Endodermal cell (in vitro differentiated cells): ENCODE results near the gene ZNF804A. TPM values are rescaled to one million over a fixed set of nuclear protein-coding genes. Genes with fewer than 3 reads are reported as not detected.

Source experiments
- DNase-seq: peaks from one replicate; pipeline ENCODE4 v3.0.0-alpha.2; 2017
- H3K27ac ChIP-seq: 2 replicates; pipeline ENCODE4 v1.5.1; 2013; ENCODE audit warnings: mild to moderate bottlenecking, low read depth, low read length, moderate library complexity
- H3K27me3 ChIP-seq: 2 replicates; pipeline ENCODE4 v1.6.1; 2013; ENCODE audit warnings: mild to moderate bottlenecking, low read length, moderate library complexity; ENCODE audit not compliant: insufficient read depth, control insufficient read depth, poor library complexity, severe bottlenecking
- H3K36me3 ChIP-seq: 2 replicates; pipeline ENCODE4 v1.7.0; 2013; ENCODE audit warnings: mild to moderate bottlenecking, low read length, moderate library complexity; ENCODE audit not compliant: control insufficient read depth, insufficient read depth
- H3K4me1 ChIP-seq: one replicate; pipeline ENCODE4 v1.7.0; 2013; ENCODE audit warnings: low read length; ENCODE audit not compliant: control insufficient read depth, insufficient read depth
- H3K4me3 ChIP-seq: 2 replicates; pipeline ENCODE4 v1.5.1; 2013; ENCODE audit warnings: mild to moderate bottlenecking, low read length, moderate library complexity
- H3K9ac ChIP-seq: 2 replicates; pipeline ENCODE4 v1.6.1; 2013; ENCODE audit warnings: mild to moderate bottlenecking, low read length, moderate library complexity; ENCODE audit not compliant: poor library complexity, severe bottlenecking; ENCODE audit errors: extremely low read depth
- H3K9me3 ChIP-seq: 2 replicates; pipeline ENCODE4 v1.6.1; 2013; ENCODE audit warnings: mild to moderate bottlenecking, low read length, moderate library complexity; ENCODE audit not compliant: control insufficient read depth
- H3K27ac Mint-ChIP-seq: 2 replicates; pipeline ENCODE4 v1.8.0; 2020; ENCODE audit warnings: mixed read lengths
- H3K27me3 Mint-ChIP-seq: 2 replicates; pipeline ENCODE4 v1.8.0; 2021; ENCODE audit warnings: mild to moderate bottlenecking, mixed read lengths; ENCODE audit not compliant: insufficient read depth
- H3K36me3 Mint-ChIP-seq: 2 replicates; pipeline ENCODE4 v1.8.0; 2020; ENCODE audit warnings: low read depth, mixed read lengths
- H3K4me1 Mint-ChIP-seq: 2 replicates; pipeline ENCODE4 v1.8.0; 2020; ENCODE audit warnings: mixed read lengths
- H3K4me3 Mint-ChIP-seq: 2 replicates; pipeline ENCODE4 v1.8.0; 2020; ENCODE audit warnings: mild to moderate bottlenecking, moderate library complexity, mixed read lengths
- H3K9me3 Mint-ChIP-seq: 2 replicates; pipeline ENCODE4 v1.8.0; 2020; ENCODE audit warnings: mild to moderate bottlenecking, mixed read lengths
- WGBS, 2 experiments: methylation state at CpG; one replicate each; pipeline versions ENCODE4 v1.1.5 to v1.1.7; 2013; ENCODE audit warnings: missing lambda C conversion rate in 2 of 2, mixed read lengths in 1 of 2; ENCODE audit not compliant: insufficient coverage in 1 of 2, insufficient read length in 1 of 2; 5-methylcytosine and 5-hydroxymethylcytosine counted together
- total RNA-seq, 2 donors: library from RNA; stranded (reverse); fragmentation: NEBNext Ultra II Directional in 1 of 2; extraction: Animal tissue kit (Norgen Biotek cat#: 25700) in 1 of 2; gene quantifications; 2 replicates in 1 of 2; 3 replicates in 1 of 2; pipeline ENCODE4 v1.2.1, GENCODE V29; 2021
- TF ChIP-seq, protein P1 (sequence below): fragments of 200-600 bp; sonication (generic); conservative IDR thresholded peaks from 2 replicates; pipeline ENCODE4 v1.5.0; 2021; ENCODE audit warnings: antibody characterized with exemption, mild to moderate bottlenecking

Gene ZNF804A
- total RNA-seq, 2 donors from 2014 or later: 0.15 TPM; not detected in 1

DNA sequence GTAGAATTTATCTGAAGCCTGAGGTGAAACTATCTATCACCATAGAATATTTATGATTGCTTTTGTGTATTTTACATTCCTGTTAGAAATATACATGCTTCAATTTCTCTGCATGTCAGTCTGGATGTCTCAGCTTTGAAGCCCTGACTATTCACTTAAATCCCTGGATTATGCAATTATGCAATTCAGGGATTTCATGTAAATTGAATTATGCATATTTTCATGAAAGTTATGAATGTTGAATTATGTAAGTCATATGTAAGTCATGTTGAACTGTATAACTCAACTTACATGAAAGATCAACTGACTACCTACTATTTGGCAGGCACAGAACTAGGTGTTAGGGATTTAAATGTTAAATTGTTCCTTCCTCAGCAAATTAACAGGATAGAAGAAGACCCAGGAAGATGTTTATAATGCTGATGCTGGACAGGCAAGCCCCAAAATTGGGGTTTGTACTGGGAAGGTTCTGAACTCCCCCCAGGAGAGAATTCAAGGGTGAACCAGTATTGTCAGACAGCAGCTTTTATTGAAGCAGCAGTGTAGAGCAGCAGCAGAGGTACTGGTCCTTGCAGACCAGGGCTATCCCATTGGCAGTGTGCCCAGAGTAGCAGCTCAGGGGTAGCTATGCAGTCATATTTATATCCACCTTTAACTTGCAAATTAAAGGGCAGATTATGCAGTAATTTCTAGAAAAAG is 236.5 kb downstream of the ZNF804A start:
- Histone ChIP-seq H3K4me3 (no peak overlapping the region), H3K4me1 (no peaks in the 10 kb centered on the region)
- TF ChIP-seq, protein P1, sequence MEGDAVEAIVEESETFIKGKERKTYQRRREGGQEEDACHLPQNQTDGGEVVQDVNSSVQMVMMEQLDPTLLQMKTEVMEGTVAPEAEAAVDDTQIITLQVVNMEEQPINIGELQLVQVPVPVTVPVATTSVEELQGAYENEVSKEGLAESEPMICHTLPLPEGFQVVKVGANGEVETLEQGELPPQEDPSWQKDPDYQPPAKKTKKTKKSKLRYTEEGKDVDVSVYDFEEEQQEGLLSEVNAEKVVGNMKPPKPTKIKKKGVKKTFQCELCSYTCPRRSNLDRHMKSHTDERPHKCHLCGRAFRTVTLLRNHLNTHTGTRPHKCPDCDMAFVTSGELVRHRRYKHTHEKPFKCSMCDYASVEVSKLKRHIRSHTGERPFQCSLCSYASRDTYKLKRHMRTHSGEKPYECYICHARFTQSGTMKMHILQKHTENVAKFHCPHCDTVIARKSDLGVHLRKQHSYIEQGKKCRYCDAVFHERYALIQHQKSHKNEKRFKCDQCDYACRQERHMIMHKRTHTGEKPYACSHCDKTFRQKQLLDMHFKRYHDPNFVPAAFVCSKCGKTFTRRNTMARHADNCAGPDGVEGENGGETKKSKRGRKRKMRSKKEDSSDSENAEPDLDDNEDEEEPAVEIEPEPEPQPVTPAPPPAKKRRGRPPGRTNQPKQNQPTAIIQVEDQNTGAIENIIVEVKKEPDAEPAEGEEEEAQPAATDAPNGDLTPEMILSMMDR: no peak

DNA sequence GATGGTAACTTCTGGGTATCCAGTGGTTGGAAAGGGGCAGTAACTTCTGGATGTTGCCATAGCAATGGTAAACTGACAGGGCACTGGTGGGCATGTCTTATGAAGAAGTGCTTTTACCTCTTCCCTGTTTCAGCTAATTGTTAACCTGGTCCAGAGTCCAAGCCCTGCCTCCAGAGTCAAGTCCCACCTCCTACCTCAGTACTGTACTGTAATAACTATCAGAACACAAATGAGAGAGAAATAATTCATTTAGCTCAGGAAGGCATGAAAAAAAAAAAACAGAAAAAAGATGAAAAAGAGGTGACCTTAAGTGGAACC is 237.0 kb downstream of the ZNF804A start:
- H3K9me3 Mint-ChIP-seq: no peaks in the 10 kb centered on the region
- H3K27ac Mint-ChIP-seq: no peak overlapping the region
- H3K27ac ChIP-seq: no peak overlapping the region
- no peaks in the 10 kb centered on the region for H3K36me3 Mint-ChIP-seq
- peaks cover 6% of the 10 kb centered on the region for H3K4me1 Mint-ChIP-seq
- H3K27me3 Mint-ChIP-seq: no peaks in the 10 kb centered on the region
- no peak overlapping the region for H3K9ac ChIP-seq
- H3K4me3 Mint-ChIP-seq: no peak overlapping the region
- no peaks in the 10 kb centered on the region for H3K27me3 ChIP-seq
- no peaks in the 10 kb centered on the region for H3K9me3 ChIP-seq
- no peaks in the 10 kb centered on the region for H3K4me1 ChIP-seq
- TF ChIP-seq, protein P1: no peak
- H3K36me3 ChIP-seq: no peaks in the 10 kb centered on the region
- H3K4me3 ChIP-seq: no peak overlapping the region
- no peak for DNase-seq

More for the DNA sequence above, 236.5 kb downstream of the ZNF804A start:
- Mint-ChIP-seq H3K36me3 (no peaks in the 10 kb centered on the region), H3K9me3 (no peaks in the 10 kb centered on the region), H3K27ac (no peak overlapping the region), H3K27me3 (no peaks in the 10 kb centered on the region), H3K4me3 (no peak overlapping the region), H3K4me1 (peaks cover 8% of the 10 kb centered on the region)
- no peak overlapping the region for H3K9ac ChIP-seq
- H3K27me3 ChIP-seq: no peaks in the 10 kb centered on the region
- H3K27ac ChIP-seq: no peak overlapping the region
- no peaks in the 10 kb centered on the region for H3K9me3 ChIP-seq
- H3K36me3 ChIP-seq: no peaks in the 10 kb centered on the region
- DNase-seq: peak; percentile 48

DNA sequence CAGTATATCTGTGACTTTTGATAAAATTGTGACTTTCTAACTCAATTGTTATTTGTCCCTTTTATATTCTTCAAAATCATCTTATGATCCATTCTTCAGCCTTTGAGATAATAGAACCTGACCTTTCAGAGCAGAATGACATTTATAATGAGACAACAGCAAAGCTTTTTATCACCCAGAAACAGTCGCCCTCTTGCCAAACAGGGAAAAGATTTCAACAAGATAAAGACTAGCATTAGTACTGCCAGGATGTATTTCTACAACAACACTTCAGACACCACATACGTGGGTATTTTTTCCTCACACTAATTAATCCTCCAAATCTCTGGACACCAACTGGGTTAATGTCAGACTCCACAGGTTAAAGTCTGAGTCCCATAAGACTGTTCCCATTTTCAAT is 249.0 kb downstream of the ZNF804A start:
- no peak overlapping the region for H3K27ac Mint-ChIP-seq
- no peaks in the 10 kb centered on the region for H3K9me3 Mint-ChIP-seq
- H3K4me1 ChIP-seq: no peaks in the 10 kb centered on the region
- 79 to 83% methylated on average over 2 of the region's 2 CpGs for WGBS, 2 experiments
- no peaks in the 10 kb centered on the region for H3K9me3 ChIP-seq
- H3K4me3 ChIP-seq: no peak overlapping the region
- TF ChIP-seq, protein P1: no peak
- no peak for DNase-seq
- H3K27me3 ChIP-seq: no peaks in the 10 kb centered on the region
- no peak overlapping the region for H3K4me3 Mint-ChIP-seq
- H3K27me3 Mint-ChIP-seq: no peaks in the 10 kb centered on the region
- no peaks in the 10 kb centered on the region for H3K36me3 ChIP-seq
- H3K9ac ChIP-seq: no peak overlapping the region
- no peak overlapping the region for H3K27ac ChIP-seq
- no peaks in the 10 kb centered on the region for H3K36me3 Mint-ChIP-seq
- no peaks in the 10 kb centered on the region for H3K4me1 Mint-ChIP-seq
